Smooth muscle cell (in vitro differentiated cells): ENCODE measurements around the gene FARP2. TPM values are rescaled to one million over a fixed set of nuclear protein-coding genes. Genes with fewer than 3 reads are reported as not detected.

Source experiments
- DNase-seq: peaks from one replicate; lab custom pipeline; 2025; ENCODE audit not compliant: unreplicated experiment; lab: John Stamatoyannopoulos, UW
- H2AFZ ChIP-seq: fragments of 200-600 bp; sonication (generic); 2 replicates; pipeline ENCODE4 v1.6.0; 2016; ENCODE audit warnings: antibody characterized with exemption, low read depth, mild to moderate bottlenecking
- H3F3A ChIP-seq: fragments of 200-600 bp; sonication (generic); 2 replicates; pipeline ENCODE4 v1.6.0; 2017; ENCODE audit warnings: antibody characterized with exemption, low read depth
- H3K27ac ChIP-seq: fragments of 200-600 bp; sonication (generic); 2 replicates; pipeline ENCODE4 v1.5.1; 2016; ENCODE audit warnings: low read depth, mild to moderate bottlenecking
- H3K27me3 ChIP-seq: fragments of 200-600 bp; sonication (generic); 2 replicates; pipeline ENCODE4 v1.6.1; 2016; ENCODE audit warnings: low read depth, mild to moderate bottlenecking
- H3K36me3 ChIP-seq: fragments of 200-600 bp; sonication (generic); 2 replicates; pipeline ENCODE4 v1.5.1; 2016; ENCODE audit warnings: low read depth
- H3K4me1 ChIP-seq: fragments of 200-600 bp; sonication (generic); 2 replicates; pipeline ENCODE4 v1.5.1; 2016; ENCODE audit warnings: low read depth
- H3K4me2 ChIP-seq: fragments of 200-600 bp; sonication (generic); 2 replicates; pipeline ENCODE4 v1.6.0; 2016; ENCODE audit warnings: mild to moderate bottlenecking
- H3K4me3 ChIP-seq: fragments of 200-600 bp; sonication (generic); 2 replicates; pipeline ENCODE4 v1.5.1; 2016; ENCODE audit warnings: mild to moderate bottlenecking
- H3K79me2 ChIP-seq: fragments of 200-600 bp; sonication (generic); 2 replicates; pipeline ENCODE4 v1.6.0; 2016; ENCODE audit warnings: low read depth, mild to moderate bottlenecking
- H3K9ac ChIP-seq: fragments of 200-600 bp; sonication (generic); 2 replicates; pipeline ENCODE4 v1.6.0; 2016; ENCODE audit warnings: low read depth
- H3K9me3 ChIP-seq: fragments of 200-600 bp; sonication (generic); replicated peaks from 2 replicates; pipeline ENCODE4 v1.5.1; 2016; ENCODE audit warnings: low read depth
- H4K20me1 ChIP-seq: fragments of 200-600 bp; sonication (generic); 2 replicates; pipeline ENCODE4 v1.6.0; 2016; ENCODE audit warnings: low read depth
- WGBS: methylation state at CpG from one replicate; pipeline ENCODE4 v1.1.7; 2016; ENCODE audit warnings: low lambda C conversion rate; 5-methylcytosine and 5-hydroxymethylcytosine counted together
- polyA plus RNA-seq: library from polyadenylated mRNA; unstranded; fragments of >200 nt; fragmentation: Nextera tagmentation; extraction: Ambion mirVana; gene quantifications from 2 replicates; pipeline ENCODE4 v1.2.1, GENCODE V29; 2016
- total RNA-seq: library from RNA; depleted of rRNA; stranded (reverse); fragments of >200 nt; gene quantifications from 2 replicates; pipeline ENCODE4 v1.2.3, GENCODE V29; 2014
- TF ChIP-seq, protein P1 (sequence below): fragments of 200-600 bp; sonication (generic); IDR thresholded peaks from 2 replicates; pipeline ENCODE4 v1.5.1; 2017; ENCODE audit warnings: borderline replicate concordance, mild to moderate bottlenecking, antibody characterized with exemption; ENCODE audit not compliant: insufficient read depth, poor library complexity, severe bottlenecking

Gene FARP2
- total and polyA plus RNA-seq, 2 experiments from 2014 or later: 15.9 to 27.4 TPM

DNA sequence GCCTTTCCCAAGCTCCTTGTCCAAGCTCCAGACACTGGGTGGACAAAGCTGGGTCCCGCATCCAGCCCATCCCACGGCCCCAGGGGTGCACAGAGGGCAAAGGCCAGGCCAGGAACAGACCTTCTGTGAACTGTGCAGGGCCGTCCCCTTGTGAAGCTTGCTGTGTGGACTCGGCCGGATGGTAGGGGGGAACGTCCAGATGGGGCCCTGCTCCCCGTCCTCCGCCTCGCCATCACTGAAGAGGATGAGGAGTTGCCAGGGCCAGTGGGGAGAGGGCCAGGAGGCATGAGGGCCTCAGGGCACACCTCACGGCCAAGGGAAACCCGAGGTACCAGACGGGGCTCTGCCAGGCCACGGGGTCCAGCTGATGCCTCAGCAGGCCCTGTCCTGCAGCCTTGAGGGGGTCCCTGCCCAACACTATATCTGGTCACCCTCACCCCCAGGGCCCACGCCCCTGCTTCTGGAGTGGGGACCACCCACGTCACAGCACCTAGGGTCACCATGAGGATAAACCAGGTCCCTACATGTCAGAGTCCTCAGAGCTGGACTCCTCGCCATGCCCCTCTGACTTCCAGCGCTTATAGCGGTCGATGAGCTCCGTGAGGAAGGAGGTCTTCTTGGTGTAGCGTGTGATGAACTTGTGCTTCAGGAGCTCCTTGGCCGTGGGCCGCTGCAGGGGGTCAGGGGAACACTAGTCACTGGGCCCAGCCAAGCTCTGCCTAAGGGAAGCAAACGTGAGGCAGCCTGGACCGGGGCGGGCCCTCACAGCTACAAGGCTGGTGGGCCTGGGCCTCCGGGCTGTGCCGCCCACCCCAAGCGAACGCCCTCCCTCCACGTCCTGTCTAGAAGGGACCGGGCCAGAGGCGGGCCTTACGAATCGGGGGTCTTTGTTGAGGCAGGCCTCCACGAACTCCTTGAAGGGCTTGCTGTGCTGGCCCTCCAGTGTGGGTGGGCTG, 142.3 kb downstream of the FARP2 start:
- no peaks in the 10 kb centered on the region for H3K36me3 ChIP-seq
- no peak overlapping the region for H3K4me3 ChIP-seq
- no peaks in the 10 kb centered on the region for H3F3A ChIP-seq
- peaks cover 62% of the 10 kb centered on the region for H4K20me1 ChIP-seq
- no peak overlapping the region for H3K27ac ChIP-seq
- no peaks in the 10 kb centered on the region for H3K27me3 ChIP-seq
- peaks cover 40% of the 10 kb centered on the region for H3K79me2 ChIP-seq
- TF ChIP-seq, protein P1, sequence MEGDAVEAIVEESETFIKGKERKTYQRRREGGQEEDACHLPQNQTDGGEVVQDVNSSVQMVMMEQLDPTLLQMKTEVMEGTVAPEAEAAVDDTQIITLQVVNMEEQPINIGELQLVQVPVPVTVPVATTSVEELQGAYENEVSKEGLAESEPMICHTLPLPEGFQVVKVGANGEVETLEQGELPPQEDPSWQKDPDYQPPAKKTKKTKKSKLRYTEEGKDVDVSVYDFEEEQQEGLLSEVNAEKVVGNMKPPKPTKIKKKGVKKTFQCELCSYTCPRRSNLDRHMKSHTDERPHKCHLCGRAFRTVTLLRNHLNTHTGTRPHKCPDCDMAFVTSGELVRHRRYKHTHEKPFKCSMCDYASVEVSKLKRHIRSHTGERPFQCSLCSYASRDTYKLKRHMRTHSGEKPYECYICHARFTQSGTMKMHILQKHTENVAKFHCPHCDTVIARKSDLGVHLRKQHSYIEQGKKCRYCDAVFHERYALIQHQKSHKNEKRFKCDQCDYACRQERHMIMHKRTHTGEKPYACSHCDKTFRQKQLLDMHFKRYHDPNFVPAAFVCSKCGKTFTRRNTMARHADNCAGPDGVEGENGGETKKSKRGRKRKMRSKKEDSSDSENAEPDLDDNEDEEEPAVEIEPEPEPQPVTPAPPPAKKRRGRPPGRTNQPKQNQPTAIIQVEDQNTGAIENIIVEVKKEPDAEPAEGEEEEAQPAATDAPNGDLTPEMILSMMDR: no peak
- no peaks in the 10 kb centered on the region for H3K4me1 ChIP-seq
- no peak overlapping the region for H3K9ac ChIP-seq
- H3K4me2 ChIP-seq: no peak overlapping the region
- DNase-seq: no peak
- H3K9me3 ChIP-seq: no peaks in the 10 kb centered on the region
- H2AFZ ChIP-seq: no peak overlapping the region
- 97% methylated on average over 36 of the region's 36 CpGs for WGBS

DNA sequence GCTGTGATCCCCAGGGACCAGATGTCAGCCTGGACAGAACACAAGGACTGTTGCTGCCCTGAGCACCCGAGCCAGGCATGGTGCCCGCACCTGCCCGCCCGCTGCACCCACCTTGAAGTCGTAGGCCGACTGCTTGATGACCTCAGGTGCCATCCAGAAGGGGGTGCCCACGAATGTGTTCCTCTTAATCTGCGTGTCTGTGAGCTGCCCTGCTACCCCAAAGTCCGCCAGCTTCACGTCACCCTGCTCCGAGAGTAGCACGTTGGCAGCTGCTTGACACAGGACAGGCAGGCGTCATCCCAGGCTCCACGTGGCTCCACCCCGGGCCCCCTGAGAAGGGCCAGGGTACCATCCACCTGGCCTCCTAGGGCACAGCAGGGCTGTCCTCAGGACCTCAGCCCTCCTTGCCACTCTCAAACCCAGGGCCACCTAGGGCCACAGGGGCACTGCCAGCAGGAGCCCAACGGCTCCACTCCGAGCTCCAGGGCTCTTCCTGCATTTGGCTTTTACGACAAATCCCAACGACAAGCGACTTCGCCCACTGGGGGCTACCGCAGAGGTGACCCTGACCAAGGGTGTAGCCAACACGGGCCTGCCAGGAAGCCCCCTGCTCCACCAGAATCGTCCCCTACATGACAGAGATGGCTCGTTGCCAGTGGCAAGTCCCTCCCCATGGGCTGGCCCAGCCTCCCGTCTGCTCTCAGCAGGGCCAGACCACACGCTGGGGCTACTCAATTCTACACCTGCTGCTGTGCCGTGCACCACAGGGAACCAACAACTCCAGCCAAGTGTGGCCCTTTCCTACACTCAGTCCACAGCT, 143.3 kb downstream of the FARP2 start:
- DNase-seq: no peak
- TF ChIP-seq, protein P1: no peak
- H3K4me1 ChIP-seq: no peaks in the 10 kb centered on the region
- no peak overlapping the region for H2AFZ ChIP-seq
- no peak overlapping the region for H3K9ac ChIP-seq
- 98% methylated on average over 28 of the region's 28 CpGs for WGBS
- no peak overlapping the region for H3K4me2 ChIP-seq
- H3K36me3 ChIP-seq: no peaks in the 10 kb centered on the region
- no peak overlapping the region for H3K27ac ChIP-seq
- no peaks in the 10 kb centered on the region for H3K9me3 ChIP-seq
- H4K20me1 ChIP-seq: peaks cover 71% of the 10 kb centered on the region
- no peaks in the 10 kb centered on the region for H3K27me3 ChIP-seq
- H3F3A ChIP-seq: no peaks in the 10 kb centered on the region
- no peak overlapping the region for H3K4me3 ChIP-seq
- peaks cover 50% of the 10 kb centered on the region for H3K79me2 ChIP-seq

- Histone ChIP-seq H3K27ac (no peak overlapping the region), H2AFZ (no peak overlapping the region), H3K9ac (no peak overlapping the region), H3K9me3 (no peaks in the 10 kb centered on the region), H3K4me1 (no peaks in the 10 kb centered on the region), H3K36me3 (no peaks in the 10 kb centered on the region), H3K4me2 (no peak overlapping the region), H4K20me1 (peaks cover 77% of the 10 kb centered on the region), H3F3A (no peaks in the 10 kb centered on the region), H3K27me3 (no peaks in the 10 kb centered on the region), H3K79me2 (peaks cover 56% of the 10 kb centered on the region), H3K4me3 (no peak overlapping the region)
- WGBS: 97% methylated on average over 10 of the region's 10 CpGs
- no peak for DNase-seq
- TF ChIP-seq, protein P1: no peak
Measured at GRCh38 chr2:241500016-241500415, 143.9 kb downstream of the FARP2 start.
